ENCODE measurements around the gene TAOK1.

TAOK1 gene

GRCh38 chr17:29582254-29582765, 192.1 kb downstream of the TAOK1 start:
- ChIA-PET POLR2A (no interaction called here), CTCF (interaction anchor here (0.8 to 20.8 kb wide), 9 partner anchors 10 to 512 kb away, joined by 3 to 210 read pairs (median 43); partner anchors contain the start of genes ABHD15, ANKRD13B, SSH2 and TP53I13)
- no peak overlapping the region for H3K4me3 ChIP-seq (ENCODE audit: low read depth, low read length)
- no peak for DNase-seq (ENCODE audit: low read depth, low spot score)
- no peak for TF ChIP-seq CTCF (IDR thresholded peaks at IDR 0.05; ENCODE audit: insufficient read depth, low read length, missing control alignments)

- ChIA-PET CTCF (interaction anchor here (0.8 to 20.8 kb wide), 9 partner anchors 10 to 510 kb away, joined by 3 to 210 read pairs (median 26); partner anchors contain the start of genes ABHD15, ANKRD13B, SSH2 and TP53I13), POLR2A (no interaction called here)
- H3K4me3 ChIP-seq (ENCODE audit: low read depth, low read length) = no peak overlapping the region
- no peak for DNase-seq (ENCODE audit: low read depth, low spot score)
- TF ChIP-seq CTCF (IDR thresholded peaks at IDR 0.05; ENCODE audit: insufficient read depth, low read length, missing control alignments) = no peak
Measured at GRCh38 chr17:29582772-29583171, 192.6 kb downstream of the TAOK1 start.

- no peak for DNase-seq (ENCODE audit: low read depth, low spot score)
- POLR2A ChIA-PET = no interaction called here
- H3K4me3 ChIP-seq (ENCODE audit: low read depth, low read length) = no peak overlapping the region
- TF ChIP-seq CTCF (IDR thresholded peaks at IDR 0.05; ENCODE audit: insufficient read depth, low read length, missing control alignments) = no peak
- CTCF ChIA-PET = interaction anchor here (1.0 to 20.8 kb wide), 7 partner anchors 9 to 509 kb away, joined by 3 to 210 read pairs (median 26); partner anchors contain the start of genes ABHD15, ANKRD13B, SSH2 and TP53I13
Measured at GRCh38 chr17:29583324-29584248, 193.4 kb downstream of the TAOK1 start.

- ChIA-PET CTCF (interaction anchor here (5.2 to 20.8 kb wide), 4 partner anchors 8 to 347 kb away, joined by 23 to 210 read pairs (median 120); partner anchors contain the start of genes ABHD15, ANKRD13B, SSH2 and TP53I13), POLR2A (no interaction called here)
- no peak for TF ChIP-seq CTCF (IDR thresholded peaks at IDR 0.05; ENCODE audit: insufficient read depth, low read length, missing control alignments)
- DNase-seq (ENCODE audit: low read depth, low spot score) = no peak
- no peak overlapping the region for H3K4me3 ChIP-seq (ENCODE audit: low read depth, low read length)
Measured at GRCh38 chr17:29584452-29585079, 194.4 kb downstream of the TAOK1 start.

GRCh38 chr17:29585080-29585751, 195.1 kb downstream of the TAOK1 start:
- no peak overlapping the region for H3K4me3 ChIP-seq (ENCODE audit: low read depth, low read length)
- CTCF ChIA-PET = interaction anchor here (1.1 to 20.8 kb wide), 4 partner anchors 14 to 215 kb away, joined by 4 to 210 read pairs (median 83); partner anchors contain the start of genes ABHD15 and TP53I13
- TF ChIP-seq CTCF (IDR thresholded peaks at IDR 0.05; ENCODE audit: insufficient read depth, low read length, missing control alignments) = peak; percentile 16
- no peak for DNase-seq (ENCODE audit: low read depth, low spot score)
- POLR2A ChIA-PET = no interaction called here
